ENCODE results near the gene LAD1.

GRCh38 chr1:201406831-201407406 lies 7.8 kb upstream of the LAD1 start:
- TF ChIP-seq EZH2 (IDR thresholded peaks at IDR 0.05; ENCODE audit: insufficient read depth, low read length) (no peak), CTCF (IDR thresholded peaks at IDR 0.05; ENCODE audit: insufficient read depth, low read depth, low read length) (no peak)

Measured in astrocyte (in vitro differentiated cells and primary cell).